HepG2 (cell line): Measurements from ENCODE around the gene SPAG6. TPM values are rescaled to one million over a fixed set of nuclear protein-coding genes. Genes with fewer than 3 reads are reported as not detected.
A peak's percentile ranks its signal among the peaks of the same experiment; 100 is the strongest.

ENCODE experiments used
- CBX1 ChIP-seq: IDR thresholded peaks from one replicate; pipeline ENCODE4 v1.6.1; 2016; ENCODE audit warnings: antibody characterized with exemption, low read depth
- CREB1 ChIP-seq, 2 experiments: fragments of 450-650 bp in 1 of 2; IDR thresholded peaks; 2 replicates each; pipeline ENCODE4 v1.6.1; 2016 to 2017; ENCODE audit warnings: control low read depth in 1 of 2, mild to moderate bottlenecking in 1 of 2, missing compliant biosample characterization in 1 of 2, missing genetic modification characterization in 1 of 2
- ELF1 ChIP-seq: sonication (generic); formaldehyde crosslinking; IDR thresholded peaks from 2 replicates; pipeline ENCODE4 v1.4.0; 2020; ENCODE audit warnings: missing genetic modification reagents
- ESRRA ChIP-seq: sonication (generic); formaldehyde crosslinking; IDR thresholded peaks from 2 replicates; pipeline ENCODE4 v1.5.1; 2020; ENCODE audit warnings: mild to moderate bottlenecking, low read depth, missing genetic modification reagents
- HNRNPH1 ChIP-seq: fragments of 200-400 bp; formaldehyde crosslinking; optimal IDR thresholded peaks from 2 replicates; pipeline ENCODE3; 2017; ENCODE audit warnings: mild to moderate bottlenecking, low read depth, low read length
- HOXA5 ChIP-seq: sonication (generic); formaldehyde crosslinking; IDR thresholded peaks from 2 replicates; pipeline ENCODE4 v1.4.0; 2020; ENCODE audit warnings: missing genetic modification reagents
- KMT2B ChIP-seq: IDR thresholded peaks from 2 replicates; pipeline ENCODE4 v1.6.1; 2016; ENCODE audit warnings: missing genetic modification reagents, missing compliant biosample characterization
- MEF2D ChIP-seq: sonication (generic); formaldehyde crosslinking; IDR thresholded peaks from 2 replicates; pipeline ENCODE4 v1.5.1; 2020; ENCODE audit warnings: mild to moderate bottlenecking, missing genetic modification reagents
- MTF2 ChIP-seq: sonication (generic); formaldehyde crosslinking; IDR thresholded peaks from 2 replicates; pipeline ENCODE4 v1.5.0; 2020; ENCODE audit warnings: missing genetic modification reagents, borderline replicate concordance
- POGZ ChIP-seq: sonication (generic); formaldehyde crosslinking; IDR thresholded peaks from 2 replicates; pipeline ENCODE4 v1.4.0; 2020; ENCODE audit warnings: mild to moderate bottlenecking, missing genetic modification reagents
- SIN3A ChIP-seq: IDR thresholded peaks from 2 replicates; pipeline ENCODE4 v1.6.1; 2011; ENCODE audit warnings: low read depth, mild to moderate bottlenecking, control low read depth, low read length, borderline replicate concordance
- SUZ12 ChIP-seq: fragments of 150-350 bp; IDR thresholded peaks from 2 replicates; pipeline ENCODE4 v1.6.1; 2014; ENCODE audit warnings: low read depth, low read length
- SYNCRIP ChIP-seq: fragments of 200-400 bp; formaldehyde crosslinking; IDR thresholded peaks from 2 replicates; pipeline ENCODE4 v1.6.1; 2018; ENCODE audit warnings: mild to moderate bottlenecking, low read depth, low read length; ENCODE audit not compliant: insufficient read depth
- THAP11 ChIP-seq: IDR thresholded peaks from 2 replicates; pipeline ENCODE4 v1.6.1; 2016; ENCODE audit warnings: missing biosample characterization, missing genetic modification reagents
- U2AF1 ChIP-seq: fragments of 200-400 bp; formaldehyde crosslinking; optimal IDR thresholded peaks from 2 replicates; pipeline ENCODE3; 2017; ENCODE audit warnings: mild to moderate bottlenecking, low read depth, low read length
- ZFP36 ChIP-seq: fragments of 150-350 bp; IDR thresholded peaks from 2 replicates; pipeline ENCODE4 v1.6.1; 2018; ENCODE audit warnings: borderline replicate concordance, low read length, low read depth; ENCODE audit not compliant: partially characterized antibody
- ZNF274 ChIP-seq: sonication (generic); formaldehyde crosslinking; IDR thresholded peaks from 2 replicates; pipeline ENCODE4 v1.5.1; 2020; ENCODE audit warnings: mild to moderate bottlenecking, missing genetic modification reagents
- ZNF362 ChIP-seq: sonication (generic); formaldehyde crosslinking; IDR thresholded peaks from 2 replicates; pipeline ENCODE4 v1.4.0; 2020; ENCODE audit warnings: missing genetic modification reagents, mild to moderate bottlenecking, borderline replicate concordance
- ZNF605 ChIP-seq: sonication (generic); formaldehyde crosslinking; IDR thresholded peaks from 2 replicates; pipeline ENCODE4 v1.8.0; 2022; ENCODE audit warnings: mild to moderate bottlenecking, missing genetic modification reagents
- ZNF75D ChIP-seq: sonication (generic); formaldehyde crosslinking; IDR thresholded peaks from 2 replicates; pipeline ENCODE4 v1.8.1; 2023; ENCODE audit warnings: missing genetic modification reagents, mild to moderate bottlenecking, borderline replicate concordance
- ZNF773 ChIP-seq: sonication (generic); formaldehyde crosslinking; IDR thresholded peaks from 2 replicates; pipeline ENCODE4 v1.4.0; 2020; ENCODE audit warnings: missing genetic modification reagents, borderline replicate concordance
- ZSCAN20 ChIP-seq: sonication (generic); formaldehyde crosslinking; IDR thresholded peaks from 2 replicates; pipeline ENCODE4 v1.4.0; 2020; ENCODE audit warnings: missing genetic modification reagents, mild to moderate bottlenecking, borderline replicate concordance
- ZSCAN29 ChIP-seq: sonication (generic); formaldehyde crosslinking; conservative IDR thresholded peaks from 2 replicates; pipeline ENCODE4 v1.4.0; 2020; ENCODE audit warnings: mild to moderate bottlenecking, missing genetic modification reagents
- ZSCAN30 ChIP-seq: sonication (generic); formaldehyde crosslinking; IDR thresholded peaks from 2 replicates; pipeline ENCODE4 v1.5.0; 2020; ENCODE audit warnings: mild to moderate bottlenecking, missing genetic modification reagents
- polyA plus RNA-seq, 8 experiments: library from polyadenylated mRNA; depleted of rRNA in 3 of 8; stranded (reverse) in 7 of 8; unstranded in 1 of 8; fragments of >200 nt; fragmentation: Illumina TruSeq in 4 of 8; extraction: Trizol in 4 of 8; gene quantifications; 2 replicates each; pipeline versions ENCODE4 v1.2.1 to v1.2.3, GENCODE V29; 2011 to 2016; ENCODE audit warnings: low read depth in 4 of 8, missing spikeins in 1 of 8, mixed read lengths in 1 of 8; ENCODE audit not compliant: insufficient read depth in 1 of 8
- total RNA-seq, 5 experiments: library from RNA; depleted of rRNA; stranded (reverse); fragments of >200 nt; fragmentation: Illumina TruSeq; extraction: Trizol; gene quantifications; 2 replicates each; pipeline ENCODE4 v1.2.3, GENCODE V29; 2016; ENCODE audit warnings: low read depth in 1 of 5
- TF ChIP-seq, protein P1 (sequence below): sonication (generic); formaldehyde crosslinking; IDR thresholded peaks from 2 replicates; pipeline ENCODE4 v1.5.1; 2020; ENCODE audit warnings: mild to moderate bottlenecking, moderate library complexity, missing genetic modification reagents
- TF ChIP-seq, protein P2 (sequence below): sonication (generic); formaldehyde crosslinking; IDR thresholded peaks from 2 replicates; pipeline ENCODE4 v1.5.1; 2020; ENCODE audit warnings: missing genetic modification reagents, mild to moderate bottlenecking, borderline replicate concordance

Gene SPAG6
- total and polyA plus RNA-seq, 2 of the 13 experiments (the other 11 are each of a cell fraction or from before 2014, with no cell fraction given): not detected

DNA sequence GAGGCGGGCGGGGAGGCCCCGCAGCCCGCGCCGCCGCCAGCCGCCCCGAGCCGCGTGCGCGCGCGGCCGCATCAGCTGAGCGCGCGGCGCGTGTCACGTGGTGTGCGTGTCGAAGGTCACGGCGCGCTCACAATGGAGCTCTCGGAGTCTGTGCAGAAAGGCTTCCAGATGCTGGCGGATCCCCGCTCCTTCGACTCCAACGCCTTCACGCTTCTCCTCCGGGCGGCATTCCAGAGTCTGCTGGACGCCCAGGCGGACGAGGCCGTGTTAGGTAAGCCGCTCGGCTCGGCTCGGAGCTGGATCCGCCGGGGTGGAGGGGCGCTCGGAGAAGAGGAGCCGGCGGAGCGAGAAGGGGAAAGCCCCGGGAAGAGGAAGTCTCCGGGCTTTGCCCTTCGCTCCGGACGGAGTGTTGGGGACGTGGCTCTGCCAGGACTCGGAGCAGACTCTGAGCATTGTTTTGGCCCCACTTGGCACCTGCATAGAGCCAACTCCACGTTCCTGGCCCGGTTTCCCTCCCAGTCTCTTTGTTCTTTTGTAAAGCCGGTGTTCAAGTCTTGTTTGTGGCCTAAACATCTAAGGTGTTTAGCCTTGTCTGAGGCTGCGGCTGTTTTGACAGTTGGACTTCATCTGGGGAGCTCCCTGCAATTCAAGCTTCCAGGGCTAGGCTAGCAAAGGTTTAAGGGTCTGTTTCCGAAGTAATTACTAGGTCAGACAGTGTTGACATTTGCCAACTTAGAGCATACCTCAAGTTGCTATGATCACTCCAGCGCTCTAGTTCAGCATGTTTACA lies 28.8 kb upstream of the SPAG6 start, which contains the start of gene COMMD3 (continued):
- TF ChIP-seq MEF2D (CRISPR knock-in tag): peak; percentile 62; the same call in 1 of the 2 replicates
- TF ChIP-seq SYNCRIP: no peak
- no peak for TF ChIP-seq ZNF75D (CRISPR knock-in tag)
- TF ChIP-seq HOXA5 (CRISPR knock-in tag): no peak
- TF ChIP-seq CBX1: no peak
- TF ChIP-seq ZSCAN30 (CRISPR knock-in tag): no peak
- TF ChIP-seq THAP11 (CRISPR knock-in tag): peak; percentile 40; the same call in 1 of the 2 replicates
- TF ChIP-seq CREB1 (IDR thresholded peaks at IDR 0.05): 0 out of 2 replicates have a peak, but pooled peaks have one; percentile 11
- no peak for TF ChIP-seq CREB1 (CRISPR knock-in tag; IDR thresholded peaks at IDR 0.05)
- peak; percentile 89 for TF ChIP-seq ZNF605 (CRISPR knock-in tag)
- TF ChIP-seq ZSCAN20 (CRISPR knock-in tag): no peak
- TF ChIP-seq, protein P1, sequence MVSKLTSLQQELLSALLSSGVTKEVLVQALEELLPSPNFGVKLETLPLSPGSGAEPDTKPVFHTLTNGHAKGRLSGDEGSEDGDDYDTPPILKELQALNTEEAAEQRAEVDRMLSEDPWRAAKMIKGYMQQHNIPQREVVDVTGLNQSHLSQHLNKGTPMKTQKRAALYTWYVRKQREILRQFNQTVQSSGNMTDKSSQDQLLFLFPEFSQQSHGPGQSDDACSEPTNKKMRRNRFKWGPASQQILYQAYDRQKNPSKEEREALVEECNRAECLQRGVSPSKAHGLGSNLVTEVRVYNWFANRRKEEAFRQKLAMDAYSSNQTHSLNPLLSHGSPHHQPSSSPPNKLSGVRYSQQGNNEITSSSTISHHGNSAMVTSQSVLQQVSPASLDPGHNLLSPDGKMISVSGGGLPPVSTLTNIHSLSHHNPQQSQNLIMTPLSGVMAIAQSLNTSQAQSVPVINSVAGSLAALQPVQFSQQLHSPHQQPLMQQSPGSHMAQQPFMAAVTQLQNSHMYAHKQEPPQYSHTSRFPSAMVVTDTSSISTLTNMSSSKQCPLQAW: peak; percentile 47; the same call in 1 of the 2 replicates
- TF ChIP-seq SIN3A: peak; percentile 19; the same call in 1 of the 2 replicates
- TF ChIP-seq ZNF773: no peak
- TF ChIP-seq ZSCAN29: no peak; the same call in 1 of the 2 replicates
- no peak for TF ChIP-seq SUZ12
- peak; percentile 68 for TF ChIP-seq ELF1 (CRISPR knock-in tag)
- no peak for TF ChIP-seq ZFP36
- TF ChIP-seq HNRNPH1: no peak
- peak; percentile 78 for TF ChIP-seq KMT2B (CRISPR knock-in tag)
- 0 out of 2 replicates have a peak, but pooled peaks have one; percentile 24 for TF ChIP-seq ESRRA
- TF ChIP-seq, protein P2, sequence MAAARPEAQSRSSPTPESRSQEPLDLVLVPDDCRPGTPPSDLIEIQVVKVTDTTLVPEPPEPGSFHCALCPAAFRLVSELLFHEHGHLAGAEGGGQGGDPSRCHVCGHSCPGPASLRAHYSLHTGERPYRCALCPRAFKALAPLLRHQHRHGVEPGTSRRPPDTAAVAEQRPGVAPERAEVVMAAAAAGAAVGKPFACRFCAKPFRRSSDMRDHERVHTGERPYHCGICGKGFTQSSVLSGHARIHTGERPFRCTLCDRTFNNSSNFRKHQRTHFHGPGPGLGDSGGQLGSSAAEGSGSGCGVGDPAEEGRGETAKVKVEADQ (CRISPR knock-in tag): 0 out of 2 replicates have a peak, but pooled peaks have one; percentile 46
- peak; percentile 45; the same call in 1 of the 2 replicates for TF ChIP-seq POGZ (CRISPR knock-in tag)
- 0 out of 2 replicates have a peak, but pooled peaks have one; percentile 20 for TF ChIP-seq ZNF362 (CRISPR knock-in tag)
- TF ChIP-seq MTF2 (CRISPR knock-in tag): peak; percentile 52; the same call in 1 of the 2 replicates
- peak; percentile 45; the same call in 1 of the 2 replicates for TF ChIP-seq ZNF274 (CRISPR knock-in tag)
- no peak for TF ChIP-seq U2AF1
